HG03066 (cell line): ENCODE data around the gene GALT.

Experiments
- ATAC-seq: cut with Tn5 transposase; IDR thresholded peaks from one replicate; pipeline ENCODE4 v1.9.1; 2021; ENCODE audit warnings: low read depth; ENCODE audit not compliant: unreplicated experiment

The GALT gene

DNA sequence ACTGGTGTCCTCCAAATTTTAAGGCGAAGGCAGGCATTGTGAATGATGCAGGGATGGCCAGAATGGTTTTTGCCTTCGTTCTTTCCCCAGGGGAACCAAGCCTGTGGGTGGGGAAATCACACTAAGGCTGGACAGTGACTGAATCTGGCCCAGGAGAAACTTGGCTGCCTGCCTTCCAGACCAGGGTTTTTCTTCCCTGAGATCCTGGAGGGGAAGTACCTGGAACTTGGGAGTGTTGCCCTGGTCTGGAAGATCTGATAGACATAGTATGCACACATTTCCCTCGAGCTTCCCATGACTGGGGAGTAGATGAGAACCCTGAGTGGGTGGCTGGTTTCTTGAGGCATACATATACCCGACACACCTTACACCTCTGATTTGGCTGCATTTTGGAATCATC is 4.8 kb downstream of the GALT start:
- no peak for ATAC-seq

DNA sequence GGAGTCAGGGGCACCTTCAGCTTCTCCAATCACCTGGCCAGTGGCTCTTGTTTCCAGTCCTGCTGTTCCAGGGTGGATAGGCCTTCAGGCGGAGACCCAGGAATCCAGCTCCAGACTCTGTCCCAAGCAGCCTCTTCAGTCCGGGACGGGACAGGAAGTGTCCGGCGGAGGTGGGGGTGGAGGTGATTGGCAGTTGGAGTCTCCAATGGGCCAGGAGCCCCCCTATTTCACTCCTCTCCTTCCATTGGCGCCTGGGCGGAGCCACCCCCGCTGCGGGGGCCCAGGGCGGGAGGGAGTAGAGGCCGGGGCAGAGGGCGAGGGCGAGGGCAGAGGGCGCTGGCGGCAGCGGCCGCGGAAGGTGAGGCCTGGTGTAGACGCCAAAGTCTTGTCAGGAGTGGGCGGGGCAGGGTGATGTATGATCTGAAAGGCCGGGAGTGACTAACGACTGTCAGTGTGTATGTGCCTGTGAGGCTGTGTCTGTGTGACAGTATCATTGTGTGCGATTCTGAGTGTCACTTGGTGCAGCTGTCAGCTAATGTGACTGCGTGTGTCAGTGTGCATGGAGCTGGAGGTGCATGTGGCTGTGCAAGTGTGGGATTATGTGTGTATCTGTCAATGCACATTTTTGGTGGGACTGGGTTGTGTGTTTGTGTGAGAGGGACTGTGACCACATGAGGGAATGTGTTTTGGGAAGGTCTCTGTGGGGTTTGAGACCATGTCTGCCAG is 5.6 kb downstream of the GALT start, which contains the start of gene IL11RA:
Gene IL11RA (plus strand): TSS at position 310 of the 726 bp plus-strand sequence. CDS start 3,033 bp downstream, outside the sequence.
- peak; percentile 60 for ATAC-seq

DNA sequence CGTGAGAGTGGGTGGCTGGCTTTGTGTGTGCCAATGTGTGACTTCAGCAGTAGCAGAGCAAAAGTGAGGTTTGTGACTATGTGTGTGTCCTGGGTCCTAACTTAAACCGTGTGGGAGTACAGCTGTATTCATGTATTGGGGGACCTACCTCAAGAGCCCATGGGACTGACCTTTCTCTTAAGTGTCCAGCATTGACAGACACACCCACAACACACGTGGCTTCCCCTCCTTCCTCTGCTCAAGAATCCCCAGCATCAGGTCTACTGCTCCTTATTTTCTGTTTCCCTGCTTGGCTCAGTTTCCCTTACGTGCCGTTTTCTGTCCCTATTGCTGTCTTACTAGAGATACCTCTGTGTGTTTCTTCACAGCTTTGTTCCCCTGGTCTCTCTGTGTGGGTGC is 6.1 kb downstream of the GALT start:
- ATAC-seq: no peak

DNA sequence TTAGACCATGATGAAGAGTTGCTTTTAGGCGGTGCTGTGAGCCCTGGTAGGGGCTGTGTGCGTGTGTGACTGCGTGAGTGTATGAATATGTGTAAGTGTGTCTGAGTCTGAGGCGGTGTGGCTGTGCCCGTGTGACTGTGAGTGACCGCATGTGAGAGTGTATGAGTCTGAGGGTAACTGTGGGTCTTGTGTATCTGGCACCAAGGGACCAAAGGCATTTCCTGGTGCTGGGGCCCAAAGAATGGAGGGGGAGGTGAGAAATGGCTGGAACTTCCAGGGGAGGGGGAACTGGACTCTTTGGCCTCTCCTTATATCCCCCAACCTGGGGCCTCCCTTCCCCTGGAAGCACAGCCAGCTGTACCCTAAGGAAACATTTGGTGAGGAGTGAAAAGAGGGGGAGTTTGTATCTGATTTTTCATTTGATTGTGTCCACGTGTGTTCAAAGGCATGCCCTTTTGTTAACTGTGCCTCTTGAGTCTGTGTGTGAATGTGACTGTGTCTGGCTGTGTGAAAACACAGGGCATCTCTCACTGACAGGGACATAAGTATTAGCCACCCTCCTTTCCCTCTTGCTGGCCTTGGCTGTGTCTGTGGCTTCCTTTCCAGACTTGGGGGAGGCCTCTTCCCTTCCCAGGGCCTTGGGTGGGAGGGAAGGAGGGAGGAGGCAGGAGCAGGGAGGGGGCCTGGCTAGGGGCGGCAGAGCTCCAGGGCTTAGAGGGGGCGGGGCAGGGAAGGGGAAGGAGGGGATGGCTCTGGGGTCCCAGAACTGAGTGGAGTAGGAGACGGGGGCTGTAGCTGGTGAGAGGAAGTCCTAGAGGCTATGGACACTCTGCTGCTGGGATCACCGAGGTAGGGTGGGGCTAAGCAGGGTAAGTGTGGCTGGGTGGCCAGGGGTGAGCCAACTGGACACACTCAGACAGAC is 6.9 kb downstream of the GALT start:
- ATAC-seq: no peak

DNA sequence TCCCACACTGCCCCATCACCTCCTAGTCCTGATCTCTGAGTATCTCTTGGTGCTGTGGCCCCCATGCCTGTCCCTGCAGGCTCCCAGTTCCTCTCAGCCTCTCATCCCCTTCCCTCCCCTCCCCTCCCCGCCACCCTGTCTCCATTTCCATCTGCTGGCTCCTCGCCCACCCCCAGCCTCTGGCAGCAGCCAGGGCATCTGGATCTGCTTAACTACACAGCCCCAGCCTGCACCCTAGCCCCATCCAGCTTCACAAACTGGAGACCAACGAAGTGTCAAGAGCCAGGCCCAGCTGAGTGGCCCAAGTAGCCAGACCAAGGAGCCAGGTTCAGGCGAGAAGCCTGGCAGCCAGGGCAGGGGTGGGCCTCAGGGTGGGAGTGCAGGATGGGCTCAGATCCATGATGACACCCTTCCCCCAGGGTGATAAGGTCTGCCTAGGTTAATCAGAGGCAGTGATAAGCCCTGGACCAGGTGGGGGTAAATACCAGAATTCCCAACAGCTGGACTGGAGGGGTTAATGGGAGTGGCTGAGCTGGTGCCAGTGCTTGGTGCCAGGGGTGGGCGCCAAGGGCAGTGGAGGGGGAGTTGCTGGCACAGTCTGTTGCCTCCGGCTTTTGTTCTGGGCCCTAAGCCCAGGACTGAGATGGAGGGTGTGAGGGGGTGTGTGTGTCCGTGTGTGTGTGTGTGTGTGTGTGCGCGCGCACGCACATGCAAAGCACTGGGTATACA is 8.0 kb downstream of the GALT start:
- no peak for ATAC-seq

DNA sequence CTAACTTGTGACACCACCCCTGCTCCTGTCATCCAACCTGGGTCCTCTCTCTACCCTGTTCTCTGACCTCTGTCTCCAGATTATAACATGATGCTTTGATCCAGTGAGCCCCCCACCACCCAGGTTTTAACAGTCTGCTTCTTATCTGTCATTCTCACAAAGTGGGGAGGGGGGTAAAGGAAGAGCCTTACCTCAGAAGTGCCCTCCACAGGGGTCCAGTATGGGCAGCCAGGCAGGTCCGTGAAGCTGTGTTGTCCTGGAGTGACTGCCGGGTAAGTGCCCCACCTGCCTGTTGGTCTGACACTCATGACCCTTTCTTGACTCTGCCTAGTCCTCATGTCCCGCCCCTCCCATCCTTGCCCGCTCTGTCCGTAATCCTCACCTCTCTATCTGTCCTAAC is 8.9 kb downstream of the GALT start:
- no peak for ATAC-seq

DNA sequence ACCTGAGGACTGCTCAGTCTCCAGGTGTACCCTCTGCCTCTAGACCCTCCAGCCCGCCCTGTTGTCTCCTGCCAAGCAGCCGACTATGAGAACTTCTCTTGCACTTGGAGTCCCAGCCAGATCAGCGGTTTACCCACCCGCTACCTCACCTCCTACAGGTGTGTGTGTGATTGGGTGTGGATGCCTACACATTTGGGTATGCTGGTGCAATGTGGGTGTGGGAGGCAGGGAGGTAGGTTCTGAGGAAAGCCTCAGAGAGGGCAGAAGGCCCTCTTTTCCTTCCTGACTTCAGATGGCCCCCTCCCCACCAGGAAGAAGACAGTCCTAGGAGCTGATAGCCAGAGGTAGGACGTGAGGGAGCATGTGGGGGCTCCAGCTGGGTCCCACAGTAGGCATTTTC is 10.5 kb downstream of the GALT start:
- no peak for ATAC-seq

DNA sequence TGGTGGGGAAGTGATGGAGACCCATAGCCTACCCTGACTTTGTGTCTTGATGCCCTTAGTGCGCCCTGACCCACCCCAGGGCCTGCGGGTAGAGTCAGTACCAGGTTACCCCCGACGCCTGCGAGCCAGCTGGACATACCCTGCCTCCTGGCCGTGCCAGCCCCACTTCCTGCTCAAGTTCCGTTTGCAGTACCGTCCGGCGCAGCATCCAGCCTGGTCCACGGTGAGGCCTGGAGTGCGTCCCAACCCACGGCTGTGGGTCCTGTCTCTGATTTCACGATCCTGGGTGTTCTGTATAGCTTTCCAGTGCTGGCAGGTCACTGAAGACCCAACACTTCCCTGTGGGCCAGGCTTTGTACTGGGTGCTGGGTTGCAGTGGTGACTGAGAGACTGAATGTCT is 12.0 kb downstream of the GALT start:
- ATAC-seq: no peak

DNA sequence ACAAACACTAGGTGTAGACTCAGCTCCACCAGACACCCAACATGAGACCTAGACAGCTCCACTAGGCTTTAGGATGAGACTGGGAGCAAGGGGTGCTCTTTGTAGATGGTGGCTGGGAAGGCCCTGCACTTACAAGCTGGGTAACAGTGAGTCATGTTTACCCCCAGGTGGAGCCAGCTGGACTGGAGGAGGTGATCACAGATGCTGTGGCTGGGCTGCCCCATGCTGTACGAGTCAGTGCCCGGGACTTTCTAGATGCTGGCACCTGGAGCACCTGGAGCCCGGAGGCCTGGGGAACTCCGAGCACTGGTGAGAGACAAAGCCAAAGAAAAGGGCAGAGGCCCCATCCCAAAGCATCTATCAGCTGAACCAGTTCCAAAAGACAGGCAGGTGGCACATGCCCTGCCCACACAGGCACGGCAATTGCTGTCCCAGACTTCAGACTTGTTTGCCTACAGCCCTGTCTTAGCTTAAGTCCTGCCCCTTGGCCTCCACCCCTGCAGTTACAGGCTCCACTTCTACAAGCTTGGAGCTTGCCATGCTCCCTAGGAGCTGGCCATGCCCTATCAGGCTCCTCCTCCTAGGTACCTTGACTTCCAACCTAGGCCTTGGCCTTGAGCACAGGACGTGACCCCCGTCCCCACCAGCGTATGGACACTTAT is 13.2 kb downstream of the GALT start:
- no peak for ATAC-seq

DNA sequence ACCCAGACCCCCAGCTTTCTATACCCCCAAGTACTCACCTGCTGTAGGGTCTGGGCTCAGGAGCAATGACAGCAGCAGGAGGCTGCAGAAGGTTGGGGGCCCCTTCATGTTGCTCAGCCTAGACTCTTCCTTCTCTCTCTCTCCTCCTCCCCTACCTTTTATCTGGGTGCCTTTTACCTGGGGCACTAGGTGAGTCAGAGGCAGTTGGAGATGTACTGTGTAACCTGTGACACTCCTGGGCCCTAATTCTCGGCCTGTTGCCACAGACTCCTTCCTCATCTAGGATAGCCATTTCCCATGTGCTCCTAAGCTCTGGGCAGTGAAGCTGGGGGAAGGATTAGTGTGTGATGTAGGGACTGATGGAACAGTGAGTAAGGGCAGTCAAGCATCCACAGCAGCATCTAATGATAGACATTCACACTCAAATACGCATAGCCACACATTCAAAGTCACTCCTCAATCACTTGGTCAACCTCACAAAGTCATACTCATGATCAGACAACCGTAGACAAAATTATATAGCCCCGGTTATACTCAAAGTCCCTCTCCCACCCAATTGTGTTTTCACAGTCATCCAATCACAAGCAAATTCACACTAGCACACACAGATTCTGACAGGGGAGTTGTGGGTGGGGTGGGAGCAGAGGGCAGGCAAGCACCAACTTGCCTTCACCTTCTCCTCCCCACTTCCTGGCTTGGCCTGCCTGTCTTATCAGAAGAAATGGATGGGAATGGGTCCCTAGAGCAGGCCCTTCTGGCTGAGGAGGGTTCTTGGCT is 16.2 kb downstream of the GALT start, which contains the start of gene CCL27:
Gene CCL27 (minus strand): TSS at position 132 of the 777 bp plus-strand sequence. CDS start 24 bp downstream, at position 108.
- ATAC-seq: no peak

DNA sequence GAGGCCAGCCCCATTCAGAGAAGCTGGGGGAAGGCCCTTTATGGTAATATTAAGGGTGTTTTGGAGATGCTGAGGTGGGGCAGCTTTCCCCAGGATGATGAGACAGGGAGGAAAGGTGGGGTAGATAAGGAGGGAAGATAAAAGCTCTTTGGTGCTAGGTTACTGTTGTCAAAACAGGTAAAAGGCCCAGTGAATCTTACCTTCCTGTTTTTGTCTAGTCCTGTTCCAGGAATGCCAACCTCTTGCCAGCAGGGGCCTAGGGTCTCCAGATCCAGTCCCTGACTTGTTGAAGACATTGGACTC is 16.8 kb downstream of the GALT start:
- no peak for ATAC-seq

DNA sequence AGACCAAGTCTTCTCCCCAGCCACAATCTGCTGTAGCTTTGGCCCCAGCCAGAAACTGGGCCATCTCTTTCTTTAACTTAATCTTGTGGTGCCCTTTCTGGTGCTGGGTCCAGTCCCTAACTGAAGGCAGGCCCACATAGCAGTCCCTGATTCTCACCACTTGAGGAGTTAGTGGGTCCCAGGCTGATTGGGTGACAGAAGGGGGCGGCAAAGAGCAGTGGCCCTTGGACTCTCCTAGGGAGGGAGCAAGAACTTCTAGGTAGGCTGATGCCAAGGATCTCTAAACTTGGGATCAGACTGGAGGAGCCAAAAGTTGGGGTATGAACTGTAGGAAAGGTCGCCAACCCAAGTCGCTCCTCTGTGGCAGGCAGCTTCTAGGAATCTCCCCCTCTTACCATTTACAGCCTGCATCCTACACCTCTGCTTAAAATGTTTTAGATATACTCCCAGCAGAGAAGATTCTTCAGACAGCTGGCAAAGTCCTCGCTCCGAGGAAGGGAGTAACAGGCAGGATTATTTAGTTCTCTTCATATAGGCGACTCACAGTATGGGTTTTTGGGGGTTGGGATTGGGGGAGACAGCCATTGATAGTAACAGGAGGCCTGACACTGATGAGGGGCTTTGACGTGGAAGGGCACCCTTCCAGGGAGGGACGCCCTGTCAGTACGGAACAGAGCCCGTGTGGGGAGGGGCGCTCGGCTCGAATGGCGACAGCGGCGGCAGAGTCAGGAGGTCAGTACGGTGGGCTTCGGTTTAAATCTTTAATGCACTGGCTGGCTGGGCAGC is 18.0 kb downstream of the GALT start:
- ATAC-seq: peak; percentile 52

DNA sequence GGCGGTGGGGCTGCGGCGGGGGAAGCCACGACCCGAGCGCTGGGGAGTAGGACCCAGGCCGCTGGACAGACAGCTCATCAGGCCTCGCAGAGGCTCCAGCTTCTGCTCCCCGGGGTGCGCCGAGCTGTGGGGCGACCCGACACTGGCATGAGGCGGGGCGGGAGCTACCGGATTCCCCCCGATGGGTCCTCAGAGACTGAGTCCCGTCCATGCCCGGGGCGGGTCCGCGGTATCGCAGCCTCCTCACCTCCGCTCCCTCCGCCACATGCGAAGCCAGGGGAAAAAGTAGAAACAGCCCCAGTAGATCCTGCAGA is 18.5 kb downstream of the GALT start:
- peak; percentile 24 for ATAC-seq

DNA sequence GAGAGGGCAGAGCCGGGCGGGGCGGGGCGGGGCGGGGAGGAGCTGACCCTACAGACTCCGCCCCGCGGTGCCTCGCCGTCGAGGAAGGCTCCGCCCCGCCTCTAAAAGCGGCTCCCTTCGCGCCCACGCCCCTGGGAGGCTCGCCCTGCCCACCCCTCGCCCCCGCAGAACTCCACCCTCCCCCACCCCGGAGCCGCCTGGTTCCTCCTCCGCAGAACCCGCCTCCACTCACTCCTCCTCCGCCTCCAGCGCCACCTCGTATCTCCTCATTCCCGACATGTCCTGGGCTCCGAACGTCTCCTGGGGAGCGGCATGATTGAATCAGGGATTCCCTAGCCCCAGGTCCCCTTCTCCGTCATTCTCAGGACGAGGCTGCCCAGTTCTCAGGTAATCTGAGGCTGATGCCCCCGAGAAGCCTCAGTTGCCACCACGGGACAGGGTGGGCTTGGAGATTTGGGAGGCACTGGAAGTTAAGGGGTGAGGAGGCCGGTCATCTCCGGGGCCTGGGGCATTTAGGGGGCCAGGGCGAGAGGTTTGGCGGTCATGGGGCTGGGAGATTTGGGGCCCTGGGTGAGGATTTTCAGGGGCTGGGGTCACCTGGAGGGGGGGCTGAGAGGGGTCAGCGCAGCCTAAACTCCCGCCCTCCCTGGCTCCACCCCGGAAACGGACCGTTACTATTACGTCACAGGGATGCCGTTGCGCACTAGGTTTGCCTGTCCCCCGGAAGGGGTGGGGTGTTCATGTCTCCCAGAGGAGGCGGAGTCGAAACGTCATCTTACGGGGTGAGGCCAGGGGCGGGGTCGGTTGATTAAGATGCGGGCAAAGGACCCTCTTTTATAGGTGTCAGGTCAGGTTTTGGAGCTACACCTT is 19.1 kb downstream of the GALT start:
- peak; percentile 66 for ATAC-seq

DNA sequence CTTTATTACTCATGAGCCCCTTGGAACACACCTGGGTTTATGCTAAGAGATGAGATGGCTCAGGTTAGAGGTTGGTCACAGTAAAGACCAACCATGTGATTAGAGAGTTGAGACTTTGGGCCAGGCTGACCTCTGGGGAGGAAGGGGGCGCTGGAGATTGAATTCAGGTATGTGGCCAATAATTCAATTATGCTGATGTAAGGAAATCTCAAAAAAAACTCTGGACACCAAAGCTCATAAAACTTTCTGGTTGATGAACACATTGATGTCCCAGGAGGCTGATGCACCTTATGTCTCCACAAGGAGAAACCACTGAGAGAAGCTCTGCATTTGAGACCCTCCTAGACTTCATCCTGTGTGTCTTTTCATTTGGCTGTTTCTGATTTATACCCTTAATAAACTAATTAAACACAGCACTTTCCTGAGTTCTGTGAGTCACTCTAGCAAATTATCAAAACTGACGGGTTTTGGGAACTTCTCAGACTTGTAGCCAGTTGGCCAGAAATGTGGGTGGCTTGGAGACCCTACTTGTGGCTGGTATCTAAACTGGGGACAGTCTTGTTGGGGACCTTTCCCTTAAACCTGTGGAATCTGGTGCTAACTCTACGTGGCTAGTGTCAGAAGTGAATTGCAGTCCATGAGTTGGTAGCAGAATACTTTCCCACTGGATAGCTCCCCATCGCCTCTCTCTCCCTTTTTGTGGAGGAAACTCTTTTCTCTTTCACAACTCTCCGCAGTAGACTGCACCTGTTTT is 23.5 kb downstream of the GALT start:
- ATAC-seq: no peak

DNA sequence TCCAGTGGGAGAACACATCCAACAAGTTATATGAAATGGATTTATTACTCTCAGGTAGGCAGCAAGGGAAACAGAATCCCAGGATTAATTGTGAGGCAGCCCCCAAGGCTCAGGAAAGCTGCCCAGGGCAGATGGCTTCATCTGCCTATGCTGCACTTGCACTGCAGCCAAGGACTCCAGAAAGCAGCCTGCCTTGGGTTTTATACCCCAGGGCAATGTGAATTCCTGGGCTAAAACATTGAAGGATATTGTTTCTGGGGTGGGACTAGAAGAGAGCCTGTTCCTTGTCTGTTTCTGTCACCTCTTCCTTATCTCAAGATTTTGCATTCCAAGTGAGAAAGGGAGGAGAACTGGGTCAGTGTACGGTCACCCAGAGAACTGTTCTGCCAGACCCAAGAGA is 24.8 kb downstream of the GALT start:
- ATAC-seq: no peak

DNA sequence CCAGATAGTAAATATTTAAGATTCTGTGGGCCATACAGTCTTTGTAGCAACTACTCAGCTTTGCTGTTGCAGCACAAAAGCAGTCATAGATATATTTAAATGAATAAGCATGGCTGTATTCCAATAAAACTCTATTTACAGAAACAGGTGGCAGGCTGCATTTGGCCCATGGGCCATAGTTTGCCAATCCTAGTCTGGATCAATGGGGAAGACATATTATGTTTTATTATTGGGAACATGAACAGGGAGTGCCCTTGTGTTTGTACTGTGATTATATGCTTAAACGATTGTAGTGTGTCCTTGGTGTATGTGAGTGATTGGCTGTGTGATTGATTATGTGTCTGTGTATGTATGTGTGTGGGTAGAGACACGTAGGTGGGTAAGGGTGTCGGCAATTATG is 28.0 kb downstream of the GALT start:
- ATAC-seq: no peak
